Endothelial cell of umbilical vein (primary cell): ENCODE measurements around the gene CDR2. TPM values are rescaled to one million over a fixed set of nuclear protein-coding genes. Genes with fewer than 3 reads are reported as not detected.

Experiments used
- BruUV-seq: library from RNA; stranded (reverse); fragments of 400-500 nt; replicated peaks from 2 replicates; lab custom pipeline; 2021; lab: Mats Ljungman, UMichigan
- CTCF ChIA-PET: fragments of 300-600, 350-600 bp; sonication (Branson Sonifier 250); formaldehyde crosslinking; loops from one replicate; lab custom pipeline; 2021; ENCODE audit warnings: antibody characterized with exemption, inconsistent platforms; lab: Charles Lee
- POLR2A ChIA-PET: fragments of 300-600, 350-600 bp; sonication (Branson Sonifier 250); formaldehyde crosslinking; loops from one replicate; lab custom pipeline; 2021; ENCODE audit warnings: antibody characterized with exemption, inconsistent platforms; lab: Charles Lee
- DNase-seq: peaks from one replicate; pipeline ENCODE4 v3.0.0-alpha.2; 2011; ENCODE audit warnings: low read depth, low spot score
- FAIRE-seq: peaks from 2 replicates; lab custom pipeline; 2011; peaks lifted over from hg19 to GRCh38; lab: Jason Lieb, UNC
- H2AFZ ChIP-seq: 2 replicates; pipeline ENCODE4 v1.6.0; 2012; ENCODE audit warnings: low read depth, low read length, control low read depth, inconsistent platforms
- H3K27ac ChIP-seq: 2 replicates; pipeline ENCODE4 v1.5.1; 2011; ENCODE audit warnings: low read depth, mild to moderate bottlenecking, control low read depth, low read length, moderate library complexity; ENCODE audit not compliant: insufficient read depth
- H3K27me3 ChIP-seq, 2 experiments: 2 replicates each; pipeline versions ENCODE4 v1.6.0 to v1.6.1; 2011; ENCODE audit warnings: low read length in 2 of 2, mixed read lengths in 1 of 2; ENCODE audit not compliant: control insufficient read depth in 2 of 2, insufficient read depth in 2 of 2
- H3K36me3 ChIP-seq, 2 experiments: 2 replicates in 1 of 2; 3 replicates in 1 of 2; pipeline ENCODE4 v1.5.1; 2011; ENCODE audit warnings: low read length in 2 of 2, mild to moderate bottlenecking in 1 of 2, moderate library complexity in 1 of 2; ENCODE audit not compliant: control insufficient read depth in 2 of 2, insufficient read depth in 2 of 2; ENCODE audit errors: extremely low read depth in 1 of 2
- H3K4me1 ChIP-seq: 3 replicates; pipeline ENCODE4 v1.5.1; 2011; ENCODE audit warnings: mild to moderate bottlenecking, low read length; ENCODE audit not compliant: control insufficient read depth, insufficient read depth; ENCODE audit errors: extremely low read depth
- H3K4me2 ChIP-seq: 2 replicates; pipeline ENCODE4 v1.6.1; 2011; ENCODE audit warnings: low read length, control low read depth, mixed read lengths; ENCODE audit not compliant: insufficient read depth
- H3K4me3 ChIP-seq, 3 experiments: fragments of 200-600 bp in 1 of 3; sonication (generic), shearing (Covaris generic) in 1 of 3; replicated peaks in 1 of 3; 2 replicates each; pipeline ENCODE4 v1.5.1; 2011 to 2016; ENCODE audit warnings: control low read depth in 3 of 3, low read length in 3 of 3, mild to moderate bottlenecking in 2 of 3, inconsistent platforms in 1 of 3, low read depth in 1 of 3, moderate library complexity in 1 of 3; ENCODE audit not compliant: insufficient read depth in 1 of 3
- H3K79me2 ChIP-seq: 2 replicates; pipeline ENCODE4 v1.6.0; 2012; ENCODE audit warnings: low read length, inconsistent platforms; ENCODE audit not compliant: control insufficient read depth, insufficient read depth
- H3K9ac ChIP-seq: replicated peaks from 2 replicates; pipeline ENCODE3; 2011; ENCODE audit warnings: low read length, control low read depth; ENCODE audit not compliant: insufficient read depth; ENCODE audit errors: extremely low read depth
- H3K9me1 ChIP-seq: replicated peaks from 3 replicates; pipeline ENCODE4 v1.6.0; 2011; ENCODE audit warnings: mild to moderate bottlenecking, low read length; ENCODE audit not compliant: control insufficient read depth, insufficient read depth; ENCODE audit errors: extremely low read depth
- H3K9me3 ChIP-seq: replicated peaks from 2 replicates; pipeline ENCODE4 v1.5.1; 2012; ENCODE audit warnings: low read length, inconsistent platforms; ENCODE audit not compliant: control insufficient read depth, insufficient read depth
- H4K20me1 ChIP-seq: replicated peaks from 2 replicates; pipeline ENCODE3; 2011; ENCODE audit warnings: mild to moderate bottlenecking, low read length; ENCODE audit not compliant: control insufficient read depth, insufficient read depth; ENCODE audit errors: extremely low read depth
- EZH2 ChIP-seq: IDR thresholded peaks from 2 replicates; pipeline ENCODE4 v1.6.1; 2012; ENCODE audit warnings: borderline replicate concordance, low read depth, mild to moderate bottlenecking, moderate library complexity, low read length, inconsistent platforms; ENCODE audit not compliant: severe bottlenecking
- FOS ChIP-seq: IDR thresholded peaks from 2 replicates; pipeline ENCODE4 v1.6.1; 2011; ENCODE audit warnings: mild to moderate bottlenecking, low read length, moderate library complexity, borderline replicate concordance; ENCODE audit not compliant: insufficient read depth
- GATA2 ChIP-seq: IDR thresholded peaks from 2 replicates; pipeline ENCODE4 v1.7.0; 2011; ENCODE audit warnings: low read depth, mild to moderate bottlenecking, moderate library complexity, mixed read lengths, low read length; ENCODE audit not compliant: insufficient read length, insufficient read depth
- JUN ChIP-seq: IDR thresholded peaks from 2 replicates; pipeline ENCODE4 v1.6.1; 2011; ENCODE audit warnings: borderline replicate concordance, low read depth; ENCODE audit not compliant: insufficient read length, insufficient read depth
- MAX ChIP-seq: IDR thresholded peaks from 2 replicates; pipeline ENCODE4 v1.6.1; 2011; ENCODE audit not compliant: insufficient read depth, insufficient read length
- MYC ChIP-seq: IDR thresholded peaks from one replicate; pipeline ENCODE4 v1.6.1; 2011; ENCODE audit warnings: mild to moderate bottlenecking, low read depth, low read length
- POLR2A ChIP-seq: IDR thresholded peaks from 2 replicates; pipeline ENCODE4 v1.6.1; 2012; ENCODE audit warnings: low read depth, mild to moderate bottlenecking, control low read depth, low read length
- POLR2AphosphoS5 ChIP-seq: IDR thresholded peaks from 2 replicates; pipeline ENCODE4 v1.6.1; 2012; ENCODE audit warnings: low read depth, mild to moderate bottlenecking, control low read depth, low read length, moderate library complexity; ENCODE audit not compliant: insufficient read depth
- dilution Hi-C: fragments of 300-500 bp; cut with MboI; formaldehyde crosslinking; loops from one replicate; pipeline ENCODE4 v1.15.0; 2019; ENCODE audit warnings: low sequenced_read_pairs; ENCODE audit not compliant: extremely low pct_ligation_motif_present
- intact Hi-C: fragments of 100-400 bp; cut with micrococcal nuclease; formaldehyde crosslinking; loops from one replicate; pipeline ENCODE4 v1.10.0; 2022
- polyA plus RNA-seq, 4 experiments: library from polyadenylated mRNA; depleted of rRNA in 3 of 4; stranded (reverse) in 3 of 4; unstranded in 1 of 4; fragments of >200 nt; gene quantifications; 2 replicates each; pipeline versions ENCODE4 v1.2.1 to v1.2.3, GENCODE V29; 2011 to 2012; ENCODE audit warnings: missing spikeins in 1 of 4
- total RNA-seq: library from RNA; stranded (reverse); gene quantifications from 2 replicates; pipeline ENCODE4 v1.2.3, GENCODE V29; 2021
- TF ChIP-seq, protein P1 (sequence below), 2 donors: IDR thresholded peaks; 1 replicate in 1 of 2; 2 replicates in 1 of 2; pipeline ENCODE4 v1.5.1; 2011; ENCODE audit warnings: low read length in 2 of 2, mild to moderate bottlenecking in 2 of 2, moderate library complexity in 2 of 2, control low read depth in 1 of 2, inconsistent platforms in 1 of 2, low read depth in 1 of 2; ENCODE audit not compliant: insufficient read depth in 1 of 2; ENCODE audit errors: extremely low read depth in 1 of 2

CDR2 gene
- total and polyA plus RNA-seq, 2 donors (not counting 3 experiments of a cell fraction or from before 2014, with no cell fraction given), result 35.3 to 61.9 TPM

DNA sequence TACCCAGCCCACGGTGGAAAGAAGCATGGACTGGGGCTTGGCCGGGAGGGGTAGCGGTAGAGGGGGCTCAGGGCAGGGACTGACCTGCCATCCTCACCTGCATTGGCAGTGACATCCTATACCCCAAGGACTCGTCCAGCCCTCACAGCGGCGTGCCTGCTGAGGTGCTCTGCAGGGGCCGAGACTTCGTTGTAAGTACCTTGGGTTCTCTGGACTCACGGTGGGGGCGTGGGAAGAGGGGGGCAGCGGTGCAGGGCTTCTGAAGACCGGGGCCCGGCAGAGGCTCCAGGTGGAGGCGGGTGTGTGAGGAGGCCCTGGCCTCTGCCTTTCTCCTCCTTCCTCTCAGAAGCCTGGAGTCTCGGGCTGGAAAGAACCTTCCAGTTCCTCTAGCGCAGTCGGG lies 51.7 kb downstream of the CDR2 start:
- POLR2A ChIA-PET, result no interaction called here
- peaks cover 2 to 44% of the 10 kb centered on the region in 2 experiments for H3K36me3 ChIP-seq

More for the DNA sequence above, 51.7 kb downstream of the CDR2 start:
- Histone ChIP-seq H3K4me3 (no peak overlapping the region), H2AFZ (no peak overlapping the region), H3K9me1 (no peaks in the 10 kb centered on the region), H4K20me1 (no peaks in the 10 kb centered on the region), H3K4me2 (no peak overlapping the region), H3K4me1 (peaks cover 14% of the 10 kb centered on the region), H3K27me3 (no peaks in the 10 kb centered on the region), H3K9ac (no peak overlapping the region), H3K9me3 (no peaks in the 10 kb centered on the region), H3K79me2 (peaks cover 6% of the 10 kb centered on the region), H3K27ac (no peak overlapping the region)
- intact Hi-C loops (loop anchor here (5.0 to 10.0 kb wide), 2 partner anchors 352 to 1165 kb away; partner anchors contain the start of gene LDAF1), dilution Hi-C loops (no loop called here)
- TF ChIP-seq POLR2A (no peak), MAX (no peak), EZH2 (no peak), GATA2 (no peak), JUN (no peak), MYC (no peak), POLR2AphosphoS5 (no peak), FOS (no peak)
- TF ChIP-seq, protein P1, sequence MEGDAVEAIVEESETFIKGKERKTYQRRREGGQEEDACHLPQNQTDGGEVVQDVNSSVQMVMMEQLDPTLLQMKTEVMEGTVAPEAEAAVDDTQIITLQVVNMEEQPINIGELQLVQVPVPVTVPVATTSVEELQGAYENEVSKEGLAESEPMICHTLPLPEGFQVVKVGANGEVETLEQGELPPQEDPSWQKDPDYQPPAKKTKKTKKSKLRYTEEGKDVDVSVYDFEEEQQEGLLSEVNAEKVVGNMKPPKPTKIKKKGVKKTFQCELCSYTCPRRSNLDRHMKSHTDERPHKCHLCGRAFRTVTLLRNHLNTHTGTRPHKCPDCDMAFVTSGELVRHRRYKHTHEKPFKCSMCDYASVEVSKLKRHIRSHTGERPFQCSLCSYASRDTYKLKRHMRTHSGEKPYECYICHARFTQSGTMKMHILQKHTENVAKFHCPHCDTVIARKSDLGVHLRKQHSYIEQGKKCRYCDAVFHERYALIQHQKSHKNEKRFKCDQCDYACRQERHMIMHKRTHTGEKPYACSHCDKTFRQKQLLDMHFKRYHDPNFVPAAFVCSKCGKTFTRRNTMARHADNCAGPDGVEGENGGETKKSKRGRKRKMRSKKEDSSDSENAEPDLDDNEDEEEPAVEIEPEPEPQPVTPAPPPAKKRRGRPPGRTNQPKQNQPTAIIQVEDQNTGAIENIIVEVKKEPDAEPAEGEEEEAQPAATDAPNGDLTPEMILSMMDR (IDR thresholded peaks at IDR 0.05; ENCODE audit: extremely low read depth in 1 of 2, insufficient read depth in 1 of 2, low read depth in 1 of 2, low read length in 2 of 2), result no peak
- FAIRE-seq, result no peak
- no TSS peak for BruUV-seq
- CTCF ChIA-PET, result no interaction called here
- DNase-seq, result no peak
